NCI-H2227 (cell line): ENCODE results near the gene PIGW.
"Not testable (repeated sequence)": the region's sequence is repeated elsewhere in the genome, so short reads cannot be mapped to it uniquely, and the experiment has no call there.

Experiments used
- DNase-seq: peaks from one replicate; lab custom pipeline; 2025; ENCODE audit not compliant: unreplicated experiment; lab: John Stamatoyannopoulos, UW

The PIGW gene

DNA sequence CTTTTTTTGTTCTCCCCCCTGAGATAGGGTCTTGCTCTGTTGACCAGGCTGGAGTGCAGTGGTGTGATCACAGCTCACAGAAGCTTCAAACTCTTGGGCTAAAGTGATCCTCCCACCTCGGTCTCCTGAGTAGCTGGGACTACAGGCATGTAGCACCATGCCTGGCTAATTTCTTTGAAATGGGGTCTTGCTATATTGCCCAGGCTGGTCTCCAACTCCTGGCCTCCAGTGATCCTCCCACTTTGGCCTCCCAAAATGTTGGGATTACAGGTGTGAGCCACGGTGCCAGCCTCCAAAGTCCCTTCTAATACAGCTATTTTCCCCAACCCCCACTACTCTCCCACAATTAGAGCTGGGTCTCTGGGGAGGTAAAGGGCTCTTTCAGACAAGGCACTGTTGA is 26.3 kb upstream of the PIGW start:
- not testable (repeated sequence) for DNase-seq

DNA sequence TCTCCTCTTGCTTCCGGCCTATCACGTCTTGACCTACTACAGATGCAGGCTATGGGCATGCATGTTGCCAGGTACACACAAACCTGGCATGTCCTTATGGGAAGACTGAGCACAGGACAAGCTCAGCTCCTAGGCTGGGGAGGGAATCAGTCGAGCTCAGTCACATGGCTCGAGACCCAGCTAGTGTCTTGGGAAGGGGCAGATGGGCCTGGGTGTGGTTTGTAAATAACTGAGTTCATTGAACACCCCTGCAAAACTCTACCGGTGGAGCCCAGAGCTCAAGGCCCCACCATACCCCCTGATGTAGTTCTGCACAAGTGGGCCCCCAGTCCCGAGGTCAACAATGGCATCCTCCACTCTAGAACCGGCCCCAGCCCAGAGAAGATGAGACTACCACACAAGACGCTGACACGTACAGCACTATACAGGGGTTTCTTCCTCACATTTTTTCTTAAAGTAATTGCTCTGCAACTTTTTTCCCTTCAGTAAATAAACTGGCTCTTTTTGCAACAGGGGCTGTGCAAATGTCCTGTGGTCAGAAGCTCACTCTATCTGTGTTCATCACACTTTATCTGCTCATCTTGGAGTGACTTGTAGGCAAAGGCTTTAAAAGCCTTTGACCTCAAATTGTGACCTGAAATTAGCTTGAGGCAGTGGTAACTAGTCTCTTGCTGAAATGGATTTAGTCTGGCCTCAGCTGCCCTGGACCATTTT is 25.4 kb upstream of the PIGW start:
- no peak for DNase-seq

DNA sequence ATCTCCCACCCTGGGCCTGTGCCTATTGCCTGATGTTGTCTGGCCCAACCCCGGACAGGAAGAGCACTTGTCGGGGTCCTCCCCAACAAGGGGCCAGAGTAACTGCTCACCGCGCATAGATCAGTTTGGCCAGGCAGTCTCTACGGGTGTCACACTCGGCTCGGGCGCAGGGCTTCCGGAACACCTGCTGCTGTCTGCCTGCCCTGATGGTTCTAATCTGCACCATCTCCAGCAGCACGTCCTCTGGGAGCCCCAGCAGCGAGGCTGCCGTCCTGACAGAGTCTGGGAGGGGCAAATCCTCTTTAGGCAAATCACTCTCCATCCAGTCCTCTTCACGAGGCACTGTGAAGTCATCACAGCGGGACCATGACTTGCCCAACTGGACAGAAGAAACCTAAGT is 24.2 kb upstream of the PIGW start:
- no peak for DNase-seq

DNA sequence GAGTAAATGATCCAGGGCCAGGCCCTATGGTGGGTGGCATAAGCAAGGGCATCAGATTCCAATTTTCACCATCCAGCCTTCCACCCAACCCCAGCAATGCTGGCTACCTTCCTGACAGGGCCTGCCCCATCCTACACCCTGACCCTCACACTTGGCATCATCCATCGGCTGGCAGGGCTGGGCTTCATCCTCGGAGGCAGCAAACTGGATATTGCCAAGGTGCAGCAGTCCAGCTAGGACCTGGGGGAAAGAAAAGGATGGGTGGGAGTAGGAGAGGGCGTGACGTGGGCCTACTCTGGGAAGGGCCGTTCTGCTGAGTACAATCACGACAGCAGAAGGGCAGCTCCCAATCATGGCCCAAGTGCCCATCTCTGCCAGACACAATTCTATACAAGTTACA is 23.6 kb upstream of the PIGW start:
- no peak for DNase-seq

DNA sequence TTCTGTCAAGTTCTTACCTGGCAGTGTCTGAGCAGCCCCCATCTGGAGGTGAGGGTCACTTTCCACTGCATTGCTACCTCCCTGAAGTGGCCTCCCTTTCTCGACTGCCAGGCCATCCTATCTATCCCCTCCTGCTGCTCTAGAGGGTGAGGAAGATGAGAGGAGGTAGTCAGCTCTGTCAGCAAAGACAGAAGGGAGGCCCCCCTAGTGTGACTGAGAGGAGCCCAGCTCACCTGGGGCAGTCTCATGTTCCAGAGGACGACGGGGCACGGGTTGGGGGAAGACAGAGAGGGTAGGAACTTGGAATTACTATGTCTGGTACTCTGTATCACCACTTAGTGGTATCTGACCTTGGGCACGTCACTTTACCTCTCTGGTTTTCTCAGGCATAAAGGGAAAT is 22.1 kb upstream of the PIGW start:
- DNase-seq: no peak

DNA sequence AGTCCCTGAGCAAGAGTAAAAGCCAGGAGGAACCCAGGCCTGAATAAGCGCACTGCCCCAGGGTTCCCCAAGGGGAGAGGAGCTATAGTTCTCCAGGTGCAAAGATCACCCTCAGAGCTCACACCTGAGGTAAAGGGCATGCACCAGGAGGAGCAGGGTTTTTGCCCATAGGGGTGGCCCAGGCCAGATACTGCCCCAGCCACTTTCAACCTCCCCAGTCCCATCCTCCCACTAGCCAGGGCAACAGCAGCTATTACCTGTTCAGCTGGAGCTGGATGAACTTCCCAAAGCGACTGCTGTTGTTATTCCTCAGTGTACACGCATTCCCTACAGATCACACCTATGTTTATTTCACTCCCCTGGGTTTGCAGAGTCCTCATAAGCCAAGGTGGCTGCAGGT is 19.9 kb upstream of the PIGW start:
- DNase-seq: no peak

DNA sequence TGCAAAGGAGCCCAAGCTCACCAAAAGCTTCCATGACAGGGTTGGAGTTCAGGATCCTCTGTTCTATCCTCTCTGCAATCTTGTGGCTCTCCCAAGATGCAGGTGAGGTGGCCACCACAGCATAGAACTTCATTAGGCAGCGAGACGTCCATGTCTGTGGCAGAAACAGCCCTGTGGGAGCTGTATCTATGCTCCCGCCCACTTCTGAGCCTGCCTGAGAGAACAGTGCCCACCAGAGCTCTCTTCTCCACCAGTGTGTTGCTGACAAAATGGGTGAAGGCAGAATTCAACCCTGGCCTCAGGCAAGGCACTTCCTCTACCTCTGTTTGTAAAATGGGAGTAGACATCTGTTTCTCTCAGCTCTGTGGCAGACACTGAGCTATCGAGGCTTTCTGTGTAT is 18.9 kb upstream of the PIGW start:
- no peak for DNase-seq

DNA sequence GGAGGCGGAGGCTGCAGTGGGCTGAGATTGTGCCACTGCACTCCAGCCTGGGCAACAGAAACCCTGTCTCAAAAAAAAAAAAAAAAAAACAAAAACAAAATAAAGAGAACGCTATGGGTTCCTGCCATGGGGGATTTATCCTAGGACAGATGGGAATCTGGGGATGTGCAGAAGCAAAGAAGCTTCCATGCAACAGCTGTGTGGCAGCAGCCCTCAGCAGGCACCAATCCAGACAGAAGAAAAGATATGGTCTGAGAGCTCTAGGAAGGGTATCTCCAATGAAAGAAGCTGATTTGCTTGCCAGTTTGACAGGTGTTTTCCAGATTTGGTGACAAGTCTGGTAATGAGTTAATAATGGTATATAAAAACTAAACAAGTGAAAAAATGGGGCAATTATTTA is 11.7 kb upstream of the PIGW start:
- no peak for DNase-seq

DNA sequence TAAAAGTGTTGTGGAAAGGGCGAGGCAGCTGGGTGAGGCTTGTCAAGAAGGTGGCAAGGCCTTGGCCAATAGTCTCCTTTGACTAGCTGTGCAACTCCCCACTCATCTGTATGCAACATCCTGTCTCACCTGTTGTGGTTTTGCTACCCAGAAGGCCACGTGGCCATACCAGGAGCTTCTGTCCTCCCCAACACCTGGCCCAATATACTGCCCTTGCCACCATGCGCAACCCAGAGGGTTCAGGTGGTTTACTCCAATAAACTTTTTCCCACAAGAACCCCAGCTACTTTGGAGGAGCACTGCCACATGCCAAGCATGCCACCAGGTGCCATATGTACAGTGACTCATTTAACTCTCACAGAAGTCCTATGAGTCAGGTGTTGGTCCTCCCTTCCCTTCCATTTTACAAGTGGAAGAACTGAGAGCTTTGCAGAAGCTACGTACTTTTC is 10.3 kb upstream of the PIGW start:
- no peak for DNase-seq

DNA sequence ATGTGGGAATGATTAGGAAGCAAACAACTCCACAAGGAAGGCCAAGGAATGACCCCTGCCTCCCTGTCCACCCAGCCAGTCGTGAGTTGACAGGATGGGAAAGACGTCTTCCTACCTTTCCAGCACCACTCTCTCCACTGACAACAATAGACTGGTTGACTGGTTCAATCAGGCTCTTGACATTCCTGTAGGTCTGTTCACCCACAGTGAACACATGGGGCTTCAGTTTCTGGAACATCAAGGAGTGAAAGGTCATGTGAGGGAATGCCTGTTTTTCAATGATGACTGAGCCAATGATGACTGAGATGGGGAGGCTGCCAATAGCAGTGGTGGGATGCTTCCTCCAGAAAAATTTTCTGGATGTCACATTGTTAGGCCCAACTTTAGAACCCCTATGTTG is 9.7 kb upstream of the PIGW start:
- no peak for DNase-seq

DNA sequence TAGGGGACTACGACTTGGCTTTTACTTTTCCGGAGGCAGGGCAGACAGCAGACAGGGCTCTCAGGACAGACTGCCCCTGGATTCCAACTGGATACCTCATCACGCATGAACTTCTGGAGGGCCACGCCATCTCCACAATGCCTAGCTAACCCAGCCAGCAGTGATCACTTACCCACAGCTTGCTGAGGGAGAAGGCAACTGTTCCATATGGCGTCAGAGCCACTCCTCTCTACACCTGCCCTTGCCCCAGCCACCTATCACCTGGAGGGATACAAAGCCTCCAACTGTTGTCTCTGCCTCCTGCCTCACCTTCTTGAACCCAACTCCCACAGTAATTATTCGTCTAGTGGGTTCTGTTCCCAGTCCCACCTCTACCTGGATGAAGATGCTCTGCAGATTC is 8.9 kb upstream of the PIGW start:
- DNase-seq: no peak

DNA sequence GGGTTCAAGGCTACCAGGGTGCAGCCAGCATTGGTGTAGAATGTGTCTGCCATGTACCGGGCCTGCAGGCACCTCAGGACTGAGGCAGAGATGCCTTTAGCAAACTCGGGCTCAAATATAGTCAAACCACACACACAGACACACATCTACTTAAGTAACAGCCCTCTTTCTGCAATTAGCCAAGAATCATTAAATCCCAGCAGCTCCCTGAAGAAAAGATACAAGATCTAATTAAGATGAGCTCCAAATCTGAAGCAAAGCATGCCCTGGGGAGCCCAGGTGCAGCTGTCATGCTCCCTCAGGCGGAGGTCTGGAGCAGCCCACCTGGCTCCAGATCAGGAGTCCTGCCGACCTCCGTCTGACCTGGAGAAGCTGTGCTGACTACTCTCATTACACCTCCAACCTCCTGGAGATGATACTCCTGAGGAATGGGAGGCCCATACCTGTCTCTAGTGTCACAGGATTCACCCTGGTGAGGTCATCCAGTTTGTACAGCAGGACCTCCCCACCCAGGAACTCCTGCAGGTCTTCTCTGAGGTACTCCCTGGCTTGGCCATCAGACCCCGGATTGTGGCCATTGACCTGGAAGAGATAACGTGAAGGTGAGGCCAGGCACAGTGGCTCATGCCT is 7.1 kb upstream of the PIGW start:
- no peak for DNase-seq

DNA sequence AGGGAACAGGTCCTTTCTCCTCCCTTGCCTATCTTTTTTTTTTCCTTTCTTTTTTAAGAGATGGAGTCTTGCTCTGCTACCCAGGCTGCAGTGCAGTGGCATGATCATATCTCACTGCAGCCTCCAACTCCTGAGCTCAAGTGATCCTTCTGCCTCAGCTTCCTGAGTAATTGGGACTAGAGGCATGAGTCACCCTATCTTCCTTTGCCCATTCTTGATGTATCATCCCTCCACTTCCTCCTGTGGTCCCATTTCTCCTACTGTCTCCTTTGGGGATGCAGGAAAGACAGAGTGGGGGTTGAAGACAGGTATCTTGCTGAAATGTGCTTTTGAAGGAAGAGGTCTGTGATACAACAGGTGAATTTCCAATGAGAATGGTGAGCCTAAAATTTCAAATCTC is 5.7 kb upstream of the PIGW start:
- DNase-seq: no peak

DNA sequence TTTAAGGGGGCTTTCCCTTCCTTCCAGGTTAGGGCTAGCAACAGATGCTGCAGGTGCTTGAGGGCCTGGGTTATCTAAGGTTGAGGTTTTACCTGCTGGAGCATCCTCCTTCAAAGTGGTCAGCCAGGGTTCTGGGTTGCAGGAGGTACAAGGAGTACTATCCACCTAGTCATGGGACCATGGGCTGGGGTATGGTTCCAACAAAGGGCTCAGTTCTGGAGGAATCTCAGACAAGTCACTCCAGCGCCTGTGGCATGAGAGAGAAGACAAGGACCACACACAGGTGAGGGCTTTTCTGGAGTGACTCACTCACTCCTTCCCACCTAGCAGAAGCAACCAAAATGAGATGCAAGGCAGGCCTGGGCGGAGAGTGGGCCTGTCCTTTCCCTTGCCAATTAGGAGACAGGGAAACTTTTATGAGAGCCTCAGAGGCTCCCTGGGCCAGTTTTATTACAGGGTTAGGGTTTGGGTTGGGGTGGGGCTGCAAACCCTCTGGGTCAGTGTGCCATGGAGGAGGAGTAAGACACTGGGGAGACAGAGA is 2.3 kb upstream of the PIGW start:
- DNase-seq: no peak

DNA sequence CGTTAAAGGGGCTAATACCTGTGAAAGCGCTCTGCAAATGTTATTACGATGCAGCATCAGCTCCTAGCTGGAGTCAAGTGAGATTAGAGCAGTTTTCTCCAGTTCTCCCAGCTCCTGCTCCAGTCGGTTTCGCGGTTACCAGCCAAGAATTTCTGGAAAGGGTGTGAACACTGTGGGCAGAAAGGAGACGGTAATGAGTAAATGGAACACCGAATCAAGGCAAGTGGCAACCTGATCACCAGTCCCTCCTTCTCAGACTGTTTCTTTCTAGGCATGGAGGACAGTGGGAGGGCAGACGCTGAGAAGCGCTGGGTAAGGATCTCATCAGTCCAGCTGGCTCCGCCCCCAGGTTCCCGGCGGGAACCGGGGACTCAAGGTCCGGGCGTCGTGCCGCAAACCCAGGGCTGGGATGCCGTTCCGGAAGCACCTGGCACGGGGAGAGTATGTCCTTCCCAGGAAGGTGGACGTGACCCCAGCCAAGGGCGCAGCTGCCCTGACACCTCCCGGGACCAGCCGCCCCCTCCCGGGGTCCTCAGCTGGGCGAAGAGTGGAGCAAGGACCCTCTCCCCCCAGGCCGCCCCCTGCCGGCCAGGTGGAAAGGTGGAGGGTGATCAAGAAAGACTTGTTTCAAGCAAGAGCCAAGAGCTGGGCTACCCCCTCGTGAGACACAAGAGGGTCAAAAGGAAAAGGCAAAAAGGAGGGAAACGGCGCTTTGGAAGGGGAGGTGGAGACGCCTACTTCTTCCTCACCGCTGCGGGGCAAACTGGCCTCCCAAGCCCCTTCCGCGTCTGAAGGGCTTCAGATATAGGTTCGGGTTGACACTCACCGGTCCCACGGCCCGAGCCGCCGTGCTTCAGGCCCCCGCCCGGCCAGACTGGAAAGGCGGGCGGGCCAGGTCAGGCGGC is 600 bp upstream of the PIGW start:
- DNase-seq: peak; percentile 86

DNA sequence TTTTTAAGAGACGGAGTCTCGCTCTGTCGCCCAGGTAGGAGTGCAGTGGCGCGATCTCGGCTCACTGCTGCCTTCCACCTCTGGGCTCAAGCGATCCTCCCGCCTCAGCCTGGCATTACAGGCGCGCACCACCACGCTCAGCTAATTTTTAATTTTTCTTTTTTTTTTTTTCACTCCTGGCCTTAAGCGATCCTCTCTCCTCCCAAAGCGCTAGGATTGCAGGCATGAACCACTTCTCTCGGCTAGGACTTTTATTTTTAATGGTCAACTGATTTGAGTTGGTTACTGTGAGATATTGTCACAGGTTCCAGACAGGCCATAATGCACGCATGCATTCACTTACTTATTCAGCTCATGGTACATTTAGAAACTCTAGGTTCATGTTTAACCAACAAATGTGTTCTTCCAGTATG is 888 bp downstream of the PIGW start:
- no peak for DNase-seq

DNA sequence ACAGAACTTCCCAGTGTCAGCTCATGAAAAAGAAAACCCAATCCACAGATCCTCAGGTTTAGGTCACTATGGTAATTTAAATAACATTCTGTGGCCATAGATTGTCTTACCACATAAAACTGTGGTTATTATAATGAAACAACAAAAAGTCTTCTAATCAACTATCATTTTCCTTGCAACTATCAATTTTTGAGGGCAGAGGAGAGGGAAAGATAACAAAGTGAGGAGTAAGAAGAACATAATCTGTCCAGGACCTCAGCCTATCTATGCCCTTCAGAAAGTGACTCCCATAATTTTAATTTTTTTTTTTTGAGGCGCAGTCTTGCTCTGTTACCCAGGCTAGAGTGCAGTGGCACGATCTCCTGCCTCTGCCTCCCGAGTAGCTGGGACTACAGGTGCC is 5.9 kb downstream of the PIGW start:
- DNase-seq: no peak

DNA sequence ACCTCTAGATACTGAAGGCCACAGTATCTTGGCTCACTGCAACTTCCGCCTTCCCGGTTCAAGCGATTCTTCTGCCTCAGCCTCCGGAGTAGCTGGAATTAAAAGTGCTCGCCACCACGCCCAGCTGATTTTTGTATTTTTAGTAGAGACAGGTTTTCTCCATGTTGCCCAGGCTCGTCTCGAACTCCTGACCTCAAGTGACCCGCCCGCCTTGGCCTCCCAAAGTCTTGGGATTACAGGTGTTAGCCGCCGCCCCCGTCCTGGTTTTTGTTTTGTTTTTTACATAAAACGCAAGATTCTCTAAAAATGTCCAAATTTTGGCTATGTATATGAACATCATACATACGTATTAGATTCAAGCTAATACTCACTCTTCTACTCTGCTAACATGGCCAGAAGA is 8.0 kb downstream of the PIGW start:
- DNase-seq: no peak

DNA sequence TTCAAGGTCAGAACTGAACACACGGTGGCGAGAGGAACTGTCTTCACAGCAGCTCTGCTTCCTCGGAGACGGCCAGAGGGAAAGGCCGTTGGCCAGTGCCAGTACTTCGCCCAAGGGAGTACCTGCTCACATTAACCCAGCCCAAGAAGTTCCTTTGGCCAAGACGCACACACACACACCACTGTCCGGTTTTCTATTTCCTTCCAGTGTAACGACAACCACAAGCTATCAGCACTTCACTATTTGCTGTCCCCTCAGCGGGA is 9.2 kb downstream of the PIGW start:
- peak; percentile 39 for DNase-seq

DNA sequence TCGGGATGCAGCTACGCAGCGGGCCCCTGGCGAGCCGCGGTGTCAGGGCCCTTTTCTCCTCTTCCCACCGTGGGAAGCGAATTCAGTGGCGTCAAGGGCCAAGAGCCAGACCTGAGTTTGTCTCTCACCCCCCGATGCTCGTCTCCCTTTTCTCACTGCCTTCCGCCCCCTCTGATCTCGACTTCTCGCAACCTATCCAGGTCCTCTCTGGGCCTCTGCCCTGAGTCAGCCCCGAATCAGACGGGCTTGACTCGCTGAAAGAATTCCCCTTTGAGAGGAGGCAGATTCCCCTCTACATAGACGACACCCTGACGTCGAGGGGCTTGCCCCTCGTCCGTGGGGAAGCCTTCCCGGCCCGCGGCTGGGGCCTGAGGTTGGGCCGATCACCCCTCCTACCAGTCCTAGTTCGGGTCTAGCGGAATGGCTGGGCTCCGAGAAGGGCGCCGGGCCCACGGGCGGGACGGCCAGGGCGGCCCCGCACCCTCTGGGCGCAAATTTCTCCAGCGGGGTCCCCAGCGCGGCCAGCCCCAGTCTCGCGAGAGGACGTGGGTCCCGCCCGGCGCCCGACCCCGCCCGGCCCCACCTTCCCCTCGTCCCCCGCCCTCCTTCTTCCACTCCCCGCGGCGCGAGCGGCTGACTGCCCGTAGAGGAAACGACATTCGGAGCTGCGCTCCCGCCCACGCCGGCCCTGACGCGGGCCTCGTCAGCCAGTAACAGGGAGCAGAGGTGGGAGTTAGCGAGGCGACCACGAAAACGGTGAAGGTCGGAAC is 9.7 kb downstream of the PIGW start, which contains the start of gene GGNBP2:
Gene GGNBP2, plus strand, starts transcription at position 613 of the 770 bp plus-strand sequence. CDS start 806 bp downstream, outside the sequence.
- DNase-seq: peak; percentile 90

DNA sequence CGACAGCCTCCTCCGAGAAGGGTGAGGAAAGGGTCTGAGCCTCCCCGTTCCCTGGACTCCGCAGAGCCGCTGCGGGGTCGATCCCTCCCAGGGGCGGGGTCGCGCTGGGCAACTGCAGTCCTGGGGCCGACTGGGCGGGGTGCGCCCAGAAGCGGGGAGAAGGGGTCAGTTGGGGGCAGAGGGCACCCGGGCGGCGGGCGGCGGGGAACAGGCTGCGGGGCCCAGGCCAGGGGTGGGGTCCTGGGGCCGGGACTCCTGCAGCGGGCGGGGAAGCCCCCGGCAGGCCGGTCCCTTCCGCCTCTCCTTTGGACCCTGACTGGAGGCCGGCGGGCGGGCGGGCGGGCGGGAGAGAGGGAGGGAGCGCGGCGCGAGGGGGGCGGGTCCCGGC is 10.3 kb downstream of the PIGW start:
- DNase-seq: no peak
